ENCODE data around the gene CACHD1.

The CACHD1 gene

DNA sequence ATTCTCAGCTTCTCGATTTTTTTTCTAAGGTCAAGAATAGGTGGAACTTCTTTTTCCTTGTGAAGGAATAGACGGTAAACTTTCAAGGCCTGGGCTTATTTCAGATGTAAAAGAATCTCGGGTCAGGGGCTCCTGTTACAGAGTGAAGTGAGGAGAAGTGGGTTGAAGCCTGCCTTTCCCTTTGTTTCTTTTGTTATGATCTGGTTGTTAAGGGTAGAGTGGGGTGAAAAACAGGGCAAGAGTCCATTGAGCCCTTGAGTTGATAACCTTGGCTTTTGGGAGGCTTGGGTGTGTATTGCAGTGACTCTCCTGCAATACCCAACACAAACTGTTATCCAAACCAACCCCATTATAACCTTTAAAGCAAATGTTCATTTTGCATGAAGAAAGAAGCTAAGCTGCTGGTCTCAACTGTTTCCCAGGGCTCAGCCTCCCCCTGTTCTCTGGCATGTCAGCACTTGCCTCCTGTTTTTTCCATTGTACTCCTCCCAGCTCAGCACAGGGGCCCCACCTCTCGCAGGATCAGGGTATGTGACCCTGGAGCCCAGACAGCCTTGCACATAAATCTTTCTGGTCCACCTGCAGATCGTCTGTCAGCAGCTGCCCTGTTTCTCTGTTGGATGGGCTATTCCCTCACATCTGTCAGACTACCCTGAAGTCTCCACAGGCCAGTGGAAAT, 102.4 kb downstream of the CACHD1 start:
- H2BK120ac ChIP-seq (ENCODE audit: low read depth, low read length), result no peak overlapping the region
- H3K9me3 ChIP-seq (ENCODE audit: control insufficient read depth, low read length), result no peaks in the 10 kb centered on the region
- H3K4ac ChIP-seq (ENCODE audit: low read depth in 1 of 2, low read length in 2 of 2), result no peak overlapping the region
- H3K23ac ChIP-seq (ENCODE audit: low read length in 2 of 2), result no peak overlapping the region
- H3K18ac ChIP-seq (ENCODE audit: low read depth in 1 of 2, low read length in 2 of 2), result no peak overlapping the region
- H3K4me3 ChIP-seq (ENCODE audit: insufficient read depth in 1 of 2, low read depth in 1 of 2, low read length in 2 of 2), result no peak overlapping the region
- no peaks in the 10 kb centered on the region for H3K27me3 ChIP-seq (ENCODE audit: control insufficient read depth in 1 of 2, insufficient read depth in 1 of 2, low read length in 2 of 2)
- H2AK5ac ChIP-seq (ENCODE audit: low read length, severe bottlenecking), result no peak overlapping the region
- H2BK15ac ChIP-seq (ENCODE audit: low read depth, poor library complexity, severe bottlenecking), result no peak overlapping the region
- H2AFZ ChIP-seq (ENCODE audit: low read depth, low read length), result no peak overlapping the region
- no peak overlapping the region for H4K91ac ChIP-seq (ENCODE audit: low read length)
- H3K79me1 ChIP-seq (replicated peaks; ENCODE audit: low read length, poor library complexity, severe bottlenecking), result peaks cover 5% of the 10 kb centered on the region
- peaks cover 5% of the 10 kb centered on the region for H3K4me1 ChIP-seq (ENCODE audit: control insufficient read depth, insufficient read depth, low read depth, low read length)
- no peak overlapping the region for H2BK12ac ChIP-seq (ENCODE audit: low read length in 2 of 2)
- no peak overlapping the region for H3K14ac ChIP-seq (ENCODE audit: low read length in 2 of 2)
- peak overlapping the region; percentile 19 for H4K8ac ChIP-seq (ENCODE audit: low read length)
- 60% methylated on average over 5 of the region's 5 CpGs for WGBS
- no peak for DNase-seq
- no peak overlapping the region for H3K4me2 ChIP-seq (ENCODE audit: low read length, poor library complexity, severe bottlenecking)
- no peak overlapping the region for H2BK5ac ChIP-seq (ENCODE audit: low read depth, low read length, poor library complexity, severe bottlenecking)
- H3K36me3 ChIP-seq (ENCODE audit: control insufficient read depth in 1 of 2, insufficient read depth in 2 of 2, low read depth in 1 of 2, low read length in 2 of 2), result no peaks in the 10 kb centered on the region
- H3K9ac ChIP-seq (ENCODE audit: low read length), result no peak overlapping the region
- no peak overlapping the region for H3K27ac ChIP-seq (ENCODE audit: low read length, poor library complexity, severe bottlenecking)

DNA sequence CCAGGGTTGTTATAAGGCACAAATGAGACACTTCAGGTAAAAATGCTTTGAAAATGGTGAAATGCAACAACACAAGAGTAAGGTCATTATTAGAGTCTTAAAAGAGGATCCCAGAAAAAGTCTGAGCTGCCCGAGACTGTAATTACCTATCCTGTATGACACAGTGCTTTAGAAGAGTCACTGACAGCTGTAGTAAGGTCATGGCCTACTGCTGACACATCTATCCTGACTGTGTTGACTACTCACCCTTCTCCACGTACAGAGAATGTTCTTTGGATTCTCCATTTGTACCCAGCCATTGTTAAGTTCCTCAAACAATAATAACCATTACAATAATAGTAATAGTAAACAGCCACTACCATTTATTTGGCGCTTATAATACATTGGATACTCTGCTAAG, 104.4 kb downstream of the CACHD1 start:
- 57% methylated on average over 3 of the region's 3 CpGs for WGBS
- H2BK15ac ChIP-seq (ENCODE audit: low read depth, poor library complexity, severe bottlenecking), result no peak overlapping the region
- H3K9me3 ChIP-seq (ENCODE audit: control insufficient read depth, low read length), result no peaks in the 10 kb centered on the region
- no peak overlapping the region for H3K18ac ChIP-seq (ENCODE audit: low read depth in 1 of 2, low read length in 2 of 2)
- no peak overlapping the region for H4K8ac ChIP-seq (ENCODE audit: low read length)
- peaks cover 5% of the 10 kb centered on the region for H3K4me1 ChIP-seq (ENCODE audit: control insufficient read depth, insufficient read depth, low read depth, low read length)
- H3K14ac ChIP-seq (ENCODE audit: low read length in 2 of 2), result no peak overlapping the region
- H3K4ac ChIP-seq (ENCODE audit: low read depth in 1 of 2, low read length in 2 of 2), result no peak overlapping the region
- H2BK12ac ChIP-seq (ENCODE audit: low read length in 2 of 2), result no peak overlapping the region
- no peak overlapping the region for H2AFZ ChIP-seq (ENCODE audit: low read depth, low read length)
- H2BK5ac ChIP-seq (ENCODE audit: low read depth, low read length, poor library complexity, severe bottlenecking), result no peak overlapping the region
- H3K36me3 ChIP-seq (ENCODE audit: control insufficient read depth in 1 of 2, insufficient read depth in 2 of 2, low read depth in 1 of 2, low read length in 2 of 2), result no peaks in the 10 kb centered on the region
- no peak overlapping the region for H3K4me3 ChIP-seq (ENCODE audit: insufficient read depth in 1 of 2, low read depth in 1 of 2, low read length in 2 of 2)
- H3K27ac ChIP-seq (ENCODE audit: low read length, poor library complexity, severe bottlenecking), result no peak overlapping the region
- no peak overlapping the region for H3K4me2 ChIP-seq (ENCODE audit: low read length, poor library complexity, severe bottlenecking)
- H3K79me1 ChIP-seq (replicated peaks; ENCODE audit: low read length, poor library complexity, severe bottlenecking), result peaks cover 5% of the 10 kb centered on the region
- H3K23ac ChIP-seq (ENCODE audit: low read length in 2 of 2), result no peak overlapping the region
- H3K9ac ChIP-seq (ENCODE audit: low read length), result no peak overlapping the region
- H2AK5ac ChIP-seq (ENCODE audit: low read length, severe bottlenecking), result no peak overlapping the region
- H3K27me3 ChIP-seq (ENCODE audit: control insufficient read depth in 1 of 2, insufficient read depth in 1 of 2, low read length in 2 of 2), result no peaks in the 10 kb centered on the region
- H4K91ac ChIP-seq (ENCODE audit: low read length), result no peak overlapping the region
- no peak for DNase-seq
- H2BK120ac ChIP-seq (ENCODE audit: low read depth, low read length), result no peak overlapping the region

DNA sequence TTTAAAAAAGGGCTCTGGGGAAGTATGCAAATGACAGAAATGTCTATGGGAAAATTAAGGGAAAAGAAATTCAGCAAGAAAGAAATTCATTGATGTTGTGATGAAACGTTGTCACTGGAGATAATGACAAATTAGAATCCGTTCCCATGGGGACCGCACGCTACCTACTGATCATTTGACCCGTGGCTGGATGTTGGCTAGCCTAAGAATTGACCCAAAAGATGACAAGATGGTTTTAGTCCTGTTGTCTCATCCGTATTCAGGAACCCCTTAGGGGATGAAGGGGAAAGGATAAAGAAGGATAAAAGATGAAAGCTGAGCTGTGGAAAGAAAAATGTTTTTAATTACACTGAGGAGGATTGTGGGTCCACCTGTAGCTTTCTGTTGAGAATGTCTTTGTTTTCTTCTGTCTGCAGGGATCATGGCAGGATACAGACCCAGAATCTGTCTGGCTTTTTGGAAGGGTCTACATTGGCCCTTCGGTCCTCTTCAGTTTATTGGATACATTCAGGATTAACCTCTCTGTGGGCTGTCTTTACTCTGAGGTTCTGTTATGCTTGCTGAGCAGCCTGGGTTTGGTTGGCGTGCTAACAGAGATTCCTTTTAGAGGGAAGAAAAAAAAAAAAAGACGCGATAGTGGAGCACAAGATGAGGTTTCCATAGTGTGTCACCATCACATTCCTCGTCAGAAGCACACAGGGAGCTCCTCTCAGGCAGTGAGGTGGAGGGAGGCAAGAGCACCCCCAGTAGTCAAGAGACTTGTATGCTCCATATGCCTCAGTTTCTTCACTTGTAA, 106.2 kb downstream of the CACHD1 start:
- H2AK5ac ChIP-seq (ENCODE audit: low read length, severe bottlenecking), result no peak overlapping the region
- H3K18ac ChIP-seq (ENCODE audit: low read depth in 1 of 2, low read length in 2 of 2), result no peak overlapping the region
- no peak overlapping the region for H3K9ac ChIP-seq (ENCODE audit: low read length)
- no peaks in the 10 kb centered on the region for H3K27me3 ChIP-seq (ENCODE audit: control insufficient read depth in 1 of 2, insufficient read depth in 1 of 2, low read length in 2 of 2)
- no peak overlapping the region for H2BK120ac ChIP-seq (ENCODE audit: low read depth, low read length)
- H2BK15ac ChIP-seq (ENCODE audit: low read depth, poor library complexity, severe bottlenecking), result no peak overlapping the region
- no peaks in the 10 kb centered on the region for H3K9me3 ChIP-seq (ENCODE audit: control insufficient read depth, low read length)
- no peak overlapping the region for H4K91ac ChIP-seq (ENCODE audit: low read length)
- no peak overlapping the region for H2BK5ac ChIP-seq (ENCODE audit: low read depth, low read length, poor library complexity, severe bottlenecking)
- H3K4me2 ChIP-seq (ENCODE audit: low read length, poor library complexity, severe bottlenecking), result no peak overlapping the region
- peaks cover 5% of the 10 kb centered on the region for H3K79me1 ChIP-seq (replicated peaks; ENCODE audit: low read length, poor library complexity, severe bottlenecking)
- H2BK12ac ChIP-seq (ENCODE audit: low read length in 2 of 2), result no peak overlapping the region
- no peak overlapping the region for H3K14ac ChIP-seq (ENCODE audit: low read length in 2 of 2)
- peaks cover 3% of the 10 kb centered on the region for H3K4me1 ChIP-seq (ENCODE audit: control insufficient read depth, insufficient read depth, low read depth, low read length)
- no peak overlapping the region for H2AFZ ChIP-seq (ENCODE audit: low read depth, low read length)
- H3K4ac ChIP-seq (ENCODE audit: low read depth in 1 of 2, low read length in 2 of 2), result no peak overlapping the region
- H3K27ac ChIP-seq (ENCODE audit: low read length, poor library complexity, severe bottlenecking), result no peak overlapping the region
- no peak overlapping the region for H3K4me3 ChIP-seq (ENCODE audit: insufficient read depth in 1 of 2, low read depth in 1 of 2, low read length in 2 of 2)
- H4K8ac ChIP-seq (ENCODE audit: low read length), result no peak overlapping the region
- no peaks in the 10 kb centered on the region for H3K36me3 ChIP-seq (ENCODE audit: control insufficient read depth in 1 of 2, insufficient read depth in 2 of 2, low read depth in 1 of 2, low read length in 2 of 2)
- no peak overlapping the region for H3K23ac ChIP-seq (ENCODE audit: low read length in 2 of 2)
- 90% methylated on average over 11 of the region's 11 CpGs for WGBS
- DNase-seq, result no peak

DNA sequence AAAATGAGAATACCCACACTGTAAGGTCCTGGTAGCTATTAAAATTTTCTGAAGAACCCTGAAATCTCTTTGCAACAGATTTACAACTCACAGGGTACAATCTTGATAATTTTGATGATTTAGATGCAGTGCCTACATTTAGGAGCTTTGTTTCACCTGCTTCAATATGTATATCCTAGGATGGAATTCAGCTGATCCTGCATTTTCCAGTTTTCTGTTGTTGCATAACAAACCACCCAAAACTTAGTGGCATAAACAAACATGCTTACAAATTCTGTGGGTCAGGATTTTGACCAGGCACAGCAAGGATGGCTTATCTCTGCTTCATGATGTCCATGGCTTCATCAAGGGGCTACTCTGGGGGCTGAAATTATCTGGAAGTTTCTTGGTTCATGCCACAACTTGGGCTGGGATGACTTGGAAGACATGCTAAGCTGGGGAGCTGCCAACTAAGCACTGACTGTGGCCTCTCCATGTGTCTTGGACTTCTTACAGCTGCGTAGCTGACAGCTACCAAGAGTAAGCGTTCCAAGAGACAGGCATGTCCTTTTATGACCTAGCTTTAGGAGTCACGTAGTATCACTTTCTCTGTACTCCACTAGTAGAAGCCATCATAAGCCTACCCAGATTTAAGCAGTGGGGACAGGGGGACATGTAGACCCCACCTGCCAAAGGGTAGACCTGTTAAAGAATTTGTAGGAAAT, 108.5 kb downstream of the CACHD1 start:
- 95% methylated on average over 2 of the region's 3 CpGs for WGBS
- Histone ChIP-seq H3K9me3 (ENCODE audit: control insufficient read depth, low read length) (no peaks in the 10 kb centered on the region), H2BK120ac (ENCODE audit: low read depth, low read length) (no peak overlapping the region), H3K14ac (ENCODE audit: low read length in 2 of 2) (no peak overlapping the region), H3K4me1 (ENCODE audit: control insufficient read depth, insufficient read depth, low read depth, low read length) (no peaks in the 10 kb centered on the region), H3K4ac (ENCODE audit: low read depth in 1 of 2, low read length in 2 of 2) (no peak overlapping the region), H3K27me3 (ENCODE audit: control insufficient read depth in 1 of 2, insufficient read depth in 1 of 2, low read length in 2 of 2) (no peaks in the 10 kb centered on the region), H3K79me1 (replicated peaks; ENCODE audit: low read length, poor library complexity, severe bottlenecking) (peaks cover 3% of the 10 kb centered on the region), H4K91ac (ENCODE audit: low read length) (no peak overlapping the region), H2BK12ac (ENCODE audit: low read length in 2 of 2) (no peak overlapping the region), H3K27ac (ENCODE audit: low read length, poor library complexity, severe bottlenecking) (no peak overlapping the region), H3K18ac (ENCODE audit: low read depth in 1 of 2, low read length in 2 of 2) (no peak overlapping the region), H2AFZ (ENCODE audit: low read depth, low read length) (no peak overlapping the region), H2BK15ac (ENCODE audit: low read depth, poor library complexity, severe bottlenecking) (no peak overlapping the region), H4K8ac (ENCODE audit: low read length) (no peak overlapping the region), H2AK5ac (ENCODE audit: low read length, severe bottlenecking) (no peak overlapping the region), H3K4me2 (ENCODE audit: low read length, poor library complexity, severe bottlenecking) (no peak overlapping the region), H2BK5ac (ENCODE audit: low read depth, low read length, poor library complexity, severe bottlenecking) (no peak overlapping the region), H3K4me3 (ENCODE audit: insufficient read depth in 1 of 2, low read depth in 1 of 2, low read length in 2 of 2) (no peak overlapping the region), H3K23ac (ENCODE audit: low read length in 2 of 2) (no peak overlapping the region), H3K9ac (ENCODE audit: low read length) (no peak overlapping the region), H3K36me3 (ENCODE audit: control insufficient read depth in 1 of 2, insufficient read depth in 2 of 2, low read depth in 1 of 2, low read length in 2 of 2) (no peaks in the 10 kb centered on the region)
- no peak for DNase-seq
